Panc1 (cell line): ENCODE measurements around the gene SLC12A8. TPM values are rescaled to one million over a fixed set of nuclear protein-coding genes. Genes with fewer than 3 reads are reported as not detected.
A peak's percentile ranks its signal among the peaks of the same experiment; 100 is the strongest.

Experiments
- ATAC-seq: fragments of 200-7000 bp; cut with Tn5 transposase; 2 replicates; pipeline ENCODE4 v1.9.1; 2020; ENCODE audit warnings: mild to moderate bottlenecking, moderate library complexity
- BruUV-seq: library from RNA; stranded (reverse); fragments of 400-500 nt; replicated peaks from 2 replicates; lab custom pipeline; 2021; lab: Mats Ljungman, UMichigan
- CTCF ChIA-PET: fragments of 300-600 bp; sonication (Branson Sonifier 250); formaldehyde crosslinking; loops from one replicate; lab custom pipeline; 2022; ENCODE audit warnings: antibody characterized with exemption; lab: Charles Lee
- POLR2A ChIA-PET: fragments of 300-600 bp; sonication (Branson Sonifier 250); formaldehyde crosslinking; loops from one replicate; lab custom pipeline; 2022; ENCODE audit warnings: antibody characterized with exemption; lab: Charles Lee
- DNase-seq: peaks from one replicate; pipeline ENCODE4 v3.0.0-alpha.2; 2010; ENCODE audit warnings: low read depth, low spot score
- H3K27ac ChIP-seq: 2 replicates; pipeline ENCODE4 v1.5.1; 2011; ENCODE audit warnings: mild to moderate bottlenecking, low read length, inconsistent platforms
- H3K27me3 ChIP-seq: fragments of 200-500 bp; sonication (Bioruptor generic); 2 replicates; pipeline ENCODE4 v1.6.0; 2014; ENCODE audit warnings: low read length, inconsistent platforms; ENCODE audit not compliant: control insufficient read depth, insufficient read depth
- H3K36me3 ChIP-seq: fragments of 200-500 bp; sonication (Bioruptor generic); 2 replicates; pipeline ENCODE4 v1.5.1; 2014; ENCODE audit warnings: inconsistent platforms, mild to moderate bottlenecking, low read length, moderate library complexity; ENCODE audit not compliant: control insufficient read depth, insufficient read depth
- H3K4me1 ChIP-seq: 2 replicates; pipeline ENCODE4 v1.5.1; 2011; ENCODE audit warnings: inconsistent platforms, mild to moderate bottlenecking, low read length, moderate library complexity; ENCODE audit not compliant: control insufficient read depth, insufficient read depth
- H3K4me3 ChIP-seq, 2 experiments: 2 replicates each; pipeline ENCODE4 v1.5.1; 2011 to 2012; ENCODE audit warnings: low read depth in 2 of 2, low read length in 2 of 2, mild to moderate bottlenecking in 2 of 2, inconsistent platforms in 1 of 2, moderate library complexity in 1 of 2
- H3K9me3 ChIP-seq: fragments of 200-500 bp; sonication (Bioruptor generic); 2 replicates; pipeline ENCODE4 v1.5.1; 2014; ENCODE audit warnings: low read depth, mild to moderate bottlenecking, inconsistent platforms, low read length, moderate library complexity; ENCODE audit not compliant: control insufficient read depth, insufficient read depth
- POLR2AphosphoS5 ChIP-seq: IDR thresholded peaks from 2 replicates; pipeline ENCODE4 v1.6.1; 2012; ENCODE audit warnings: mild to moderate bottlenecking, low read depth, low read length, moderate library complexity
- SIN3A ChIP-seq: IDR thresholded peaks from 2 replicates; pipeline ENCODE4 v1.6.1; 2012; ENCODE audit warnings: low read depth, mild to moderate bottlenecking, low read length, moderate library complexity, borderline replicate concordance; ENCODE audit not compliant: insufficient read depth
- TCF7L2 ChIP-seq: IDR thresholded peaks from 2 replicates; pipeline ENCODE4 v1.6.1; 2011; ENCODE audit warnings: mild to moderate bottlenecking, low read depth, low read length, inconsistent platforms
- in situ Hi-C: cut with HindIII; loops from 2 replicates; pipeline ENCODE4 v1.10.0; 2016; ENCODE audit warnings: low sequenced_read_pairs, low pct_unique_long_range_greater_than_20kb
- intact Hi-C: fragments of 100-400 bp; cut with micrococcal nuclease; formaldehyde crosslinking; loops from one replicate; pipeline ENCODE4 v1.10.0; 2022; ENCODE audit not compliant: unreplicated experiment
- total RNA-seq: library from RNA; stranded (reverse); gene quantifications from one replicate; pipeline ENCODE4 v1.2.1, GENCODE V29; 2021; ENCODE audit not compliant: unreplicated experiment
- TF ChIP-seq, protein P1 (sequence below): fragments of 450-650 bp; IDR thresholded peaks from 2 replicates; pipeline ENCODE4 v1.5.1; 2017; ENCODE audit warnings: mild to moderate bottlenecking
- TF ChIP-seq, protein P2 (sequence below), 2 experiments: IDR thresholded peaks; 2 replicates each; pipeline ENCODE4 v1.6.1; 2011 to 2012; ENCODE audit warnings: low read depth in 2 of 2, control low read depth in 1 of 2, low read length in 1 of 2, mild to moderate bottlenecking in 1 of 2, moderate library complexity in 1 of 2; ENCODE audit not compliant: insufficient read depth in 1 of 2

SLC12A8 gene
- total RNA-seq, 1 experiment from 2014 or later = 7.0 TPM

DNA sequence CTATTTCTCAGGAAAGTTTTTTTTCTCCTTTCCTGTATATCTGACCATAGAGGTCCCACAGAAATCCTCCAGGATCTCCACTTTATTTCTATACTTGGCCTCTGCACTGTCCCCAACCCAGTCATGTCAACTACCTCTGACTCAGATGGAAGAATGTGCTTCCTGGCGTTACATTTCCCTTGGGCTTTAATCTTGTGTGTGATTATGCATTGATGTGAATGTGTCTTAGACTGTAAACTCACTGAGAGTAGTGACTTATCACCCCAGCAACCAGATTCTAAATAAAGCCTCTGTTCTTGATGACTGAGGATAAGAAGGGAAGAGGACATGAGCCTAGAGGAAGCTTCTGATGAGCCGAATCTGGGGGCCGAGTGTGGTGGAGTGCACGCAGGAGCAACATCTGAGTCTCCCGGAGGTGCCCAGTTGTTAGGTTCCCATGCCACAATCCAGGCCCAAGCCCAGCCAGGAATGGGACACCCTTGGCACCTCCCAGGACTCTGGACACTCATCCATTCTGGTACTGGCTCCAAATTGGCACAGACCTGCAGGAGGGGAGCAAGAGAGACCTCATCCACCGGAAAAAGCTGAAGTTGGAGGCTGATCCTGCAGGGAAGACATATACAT is 124.7 kb downstream of the SLC12A8 start:
- ChIA-PET CTCF (no interaction called here), POLR2A (no interaction called here)
- ATAC-seq = peak; percentile 56
- H3K27ac ChIP-seq = peak overlapping the region; percentile 35; the same call in 1 of the 2 replicates
- H3K4me1 ChIP-seq = no peaks in the 10 kb centered on the region
- H3K36me3 ChIP-seq = no peaks in the 10 kb centered on the region
- no peak for DNase-seq
- in situ Hi-C loops = no loop called here
- no peak overlapping the region for H3K4me3 ChIP-seq
- H3K9me3 ChIP-seq = peaks cover 3% of the 10 kb centered on the region; the same call in 1 of the 2 replicates
- BruUV-seq = no TSS peak
- no peaks in the 10 kb centered on the region for H3K27me3 ChIP-seq
- TF ChIP-seq, protein P1, sequence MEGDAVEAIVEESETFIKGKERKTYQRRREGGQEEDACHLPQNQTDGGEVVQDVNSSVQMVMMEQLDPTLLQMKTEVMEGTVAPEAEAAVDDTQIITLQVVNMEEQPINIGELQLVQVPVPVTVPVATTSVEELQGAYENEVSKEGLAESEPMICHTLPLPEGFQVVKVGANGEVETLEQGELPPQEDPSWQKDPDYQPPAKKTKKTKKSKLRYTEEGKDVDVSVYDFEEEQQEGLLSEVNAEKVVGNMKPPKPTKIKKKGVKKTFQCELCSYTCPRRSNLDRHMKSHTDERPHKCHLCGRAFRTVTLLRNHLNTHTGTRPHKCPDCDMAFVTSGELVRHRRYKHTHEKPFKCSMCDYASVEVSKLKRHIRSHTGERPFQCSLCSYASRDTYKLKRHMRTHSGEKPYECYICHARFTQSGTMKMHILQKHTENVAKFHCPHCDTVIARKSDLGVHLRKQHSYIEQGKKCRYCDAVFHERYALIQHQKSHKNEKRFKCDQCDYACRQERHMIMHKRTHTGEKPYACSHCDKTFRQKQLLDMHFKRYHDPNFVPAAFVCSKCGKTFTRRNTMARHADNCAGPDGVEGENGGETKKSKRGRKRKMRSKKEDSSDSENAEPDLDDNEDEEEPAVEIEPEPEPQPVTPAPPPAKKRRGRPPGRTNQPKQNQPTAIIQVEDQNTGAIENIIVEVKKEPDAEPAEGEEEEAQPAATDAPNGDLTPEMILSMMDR = no peak
- TF ChIP-seq TCF7L2 (no peak), SIN3A (no peak), POLR2AphosphoS5 (no peak)
- TF ChIP-seq, protein P2, sequence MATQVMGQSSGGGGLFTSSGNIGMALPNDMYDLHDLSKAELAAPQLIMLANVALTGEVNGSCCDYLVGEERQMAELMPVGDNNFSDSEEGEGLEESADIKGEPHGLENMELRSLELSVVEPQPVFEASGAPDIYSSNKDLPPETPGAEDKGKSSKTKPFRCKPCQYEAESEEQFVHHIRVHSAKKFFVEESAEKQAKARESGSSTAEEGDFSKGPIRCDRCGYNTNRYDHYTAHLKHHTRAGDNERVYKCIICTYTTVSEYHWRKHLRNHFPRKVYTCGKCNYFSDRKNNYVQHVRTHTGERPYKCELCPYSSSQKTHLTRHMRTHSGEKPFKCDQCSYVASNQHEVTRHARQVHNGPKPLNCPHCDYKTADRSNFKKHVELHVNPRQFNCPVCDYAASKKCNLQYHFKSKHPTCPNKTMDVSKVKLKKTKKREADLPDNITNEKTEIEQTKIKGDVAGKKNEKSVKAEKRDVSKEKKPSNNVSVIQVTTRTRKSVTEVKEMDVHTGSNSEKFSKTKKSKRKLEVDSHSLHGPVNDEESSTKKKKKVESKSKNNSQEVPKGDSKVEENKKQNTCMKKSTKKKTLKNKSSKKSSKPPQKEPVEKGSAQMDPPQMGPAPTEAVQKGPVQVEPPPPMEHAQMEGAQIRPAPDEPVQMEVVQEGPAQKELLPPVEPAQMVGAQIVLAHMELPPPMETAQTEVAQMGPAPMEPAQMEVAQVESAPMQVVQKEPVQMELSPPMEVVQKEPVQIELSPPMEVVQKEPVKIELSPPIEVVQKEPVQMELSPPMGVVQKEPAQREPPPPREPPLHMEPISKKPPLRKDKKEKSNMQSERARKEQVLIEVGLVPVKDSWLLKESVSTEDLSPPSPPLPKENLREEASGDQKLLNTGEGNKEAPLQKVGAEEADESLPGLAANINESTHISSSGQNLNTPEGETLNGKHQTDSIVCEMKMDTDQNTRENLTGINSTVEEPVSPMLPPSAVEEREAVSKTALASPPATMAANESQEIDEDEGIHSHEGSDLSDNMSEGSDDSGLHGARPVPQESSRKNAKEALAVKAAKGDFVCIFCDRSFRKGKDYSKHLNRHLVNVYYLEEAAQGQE (IDR thresholded peaks at IDR 0.05; ENCODE audit: insufficient read depth in 1 of 2, low read depth in 2 of 2, low read length in 1 of 2) = no peak
- intact Hi-C loops = no loop called here

DNA sequence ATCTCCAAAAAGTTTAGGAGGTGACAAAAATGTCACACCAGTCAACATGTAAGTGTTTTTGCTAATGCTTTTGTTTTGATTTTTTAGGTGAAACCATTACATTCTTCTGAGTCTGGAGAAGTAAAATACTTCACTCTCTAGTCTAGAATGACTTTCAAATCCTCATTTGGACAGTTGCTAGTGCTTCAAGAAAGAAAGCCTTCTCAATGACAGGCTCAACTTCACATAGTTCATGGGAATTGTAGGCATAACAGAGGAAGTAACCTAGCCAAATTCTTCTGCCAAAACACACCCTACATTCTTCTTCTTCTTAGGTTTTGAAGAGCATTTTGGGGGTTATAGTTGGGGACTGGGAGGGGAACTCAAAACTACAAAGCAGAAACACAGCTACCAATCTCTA is 127.4 kb downstream of the SLC12A8 start:
- DNase-seq (no peak), ATAC-seq (no peak)
- no peak overlapping the region for H3K4me3 ChIP-seq
- no peaks in the 10 kb centered on the region for H3K4me1 ChIP-seq
- H3K27me3 ChIP-seq = no peaks in the 10 kb centered on the region
- in situ Hi-C loops = no loop called here
- H3K36me3 ChIP-seq = no peaks in the 10 kb centered on the region
- ChIA-PET CTCF (no interaction called here), POLR2A (no interaction called here)
- intact Hi-C loops = no loop called here
- H3K9me3 ChIP-seq = no peaks in the 10 kb centered on the region
- no TSS peak for BruUV-seq
- TF ChIP-seq SIN3A = no peak
- TF ChIP-seq POLR2AphosphoS5 = no peak
- TF ChIP-seq, protein P2 (IDR thresholded peaks at IDR 0.05; ENCODE audit: insufficient read depth in 1 of 2, low read depth in 2 of 2, low read length in 1 of 2) = no peak
- TF ChIP-seq, protein P1 = no peak
- no peak for TF ChIP-seq TCF7L2
- no peak overlapping the region; the same call in 1 of the 2 replicates for H3K27ac ChIP-seq
